ENCODE measurements around the gene RPS6KB2. TPM values are rescaled to one million over a fixed set of nuclear protein-coding genes. Genes with fewer than 3 reads are reported as not detected.
A peak's percentile ranks its signal among the peaks of the same experiment; 100 is the strongest.

RPS6KB2 gene
- total RNA-seq, 1 donor from 2014 or later: 40.0 TPM

DNA sequence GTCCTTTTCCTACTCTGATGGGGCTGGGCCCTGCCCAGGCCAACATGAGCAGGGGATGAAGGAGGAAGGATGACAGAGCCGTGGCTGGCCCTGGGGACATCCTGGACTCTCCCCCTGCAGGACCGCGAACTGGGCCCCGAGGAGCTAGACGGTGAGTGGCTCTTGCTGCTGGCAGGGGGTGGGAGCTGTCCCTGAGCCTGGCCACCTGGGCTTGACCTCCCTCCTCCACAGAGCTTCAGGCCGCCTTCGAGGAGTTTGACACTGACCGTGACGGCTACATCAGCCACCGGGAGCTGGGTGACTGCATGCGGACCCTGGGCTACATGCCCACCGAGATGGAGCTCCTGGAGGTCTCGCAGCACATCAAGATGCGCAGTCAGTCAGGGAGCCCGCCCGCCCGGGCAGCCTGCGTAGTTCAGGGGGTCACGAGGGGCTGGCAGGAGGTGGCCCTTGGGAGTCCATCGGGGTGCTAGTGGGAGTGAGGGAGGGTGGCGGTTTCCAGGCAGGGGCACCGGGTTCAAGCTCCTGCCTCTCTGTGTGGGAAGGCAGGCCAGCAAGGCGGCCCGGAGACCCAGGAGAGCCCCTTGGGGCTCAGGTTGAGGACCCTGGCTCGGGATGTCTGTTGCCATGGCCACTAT lies 27.9 kb downstream of the RPS6KB2 start:
- intact Hi-C loops (cut with DNase I): no loop called here
- no peaks in the 10 kb centered on the region for H3K9me3 ChIP-seq
- H3K27me3 ChIP-seq: no peaks in the 10 kb centered on the region
- peak; percentile 62 for DNase-seq
- H3K4me3 ChIP-seq: no peak overlapping the region
- no peaks in the 10 kb centered on the region for H3K4me1 ChIP-seq
- TF ChIP-seq, protein P1, sequence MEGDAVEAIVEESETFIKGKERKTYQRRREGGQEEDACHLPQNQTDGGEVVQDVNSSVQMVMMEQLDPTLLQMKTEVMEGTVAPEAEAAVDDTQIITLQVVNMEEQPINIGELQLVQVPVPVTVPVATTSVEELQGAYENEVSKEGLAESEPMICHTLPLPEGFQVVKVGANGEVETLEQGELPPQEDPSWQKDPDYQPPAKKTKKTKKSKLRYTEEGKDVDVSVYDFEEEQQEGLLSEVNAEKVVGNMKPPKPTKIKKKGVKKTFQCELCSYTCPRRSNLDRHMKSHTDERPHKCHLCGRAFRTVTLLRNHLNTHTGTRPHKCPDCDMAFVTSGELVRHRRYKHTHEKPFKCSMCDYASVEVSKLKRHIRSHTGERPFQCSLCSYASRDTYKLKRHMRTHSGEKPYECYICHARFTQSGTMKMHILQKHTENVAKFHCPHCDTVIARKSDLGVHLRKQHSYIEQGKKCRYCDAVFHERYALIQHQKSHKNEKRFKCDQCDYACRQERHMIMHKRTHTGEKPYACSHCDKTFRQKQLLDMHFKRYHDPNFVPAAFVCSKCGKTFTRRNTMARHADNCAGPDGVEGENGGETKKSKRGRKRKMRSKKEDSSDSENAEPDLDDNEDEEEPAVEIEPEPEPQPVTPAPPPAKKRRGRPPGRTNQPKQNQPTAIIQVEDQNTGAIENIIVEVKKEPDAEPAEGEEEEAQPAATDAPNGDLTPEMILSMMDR (IDR thresholded peaks at IDR 0.05): no peak
- H3K27ac ChIP-seq: no peak overlapping the region
- no peaks in the 10 kb centered on the region for H3K36me3 ChIP-seq
- ATAC-seq: no peak

DNA sequence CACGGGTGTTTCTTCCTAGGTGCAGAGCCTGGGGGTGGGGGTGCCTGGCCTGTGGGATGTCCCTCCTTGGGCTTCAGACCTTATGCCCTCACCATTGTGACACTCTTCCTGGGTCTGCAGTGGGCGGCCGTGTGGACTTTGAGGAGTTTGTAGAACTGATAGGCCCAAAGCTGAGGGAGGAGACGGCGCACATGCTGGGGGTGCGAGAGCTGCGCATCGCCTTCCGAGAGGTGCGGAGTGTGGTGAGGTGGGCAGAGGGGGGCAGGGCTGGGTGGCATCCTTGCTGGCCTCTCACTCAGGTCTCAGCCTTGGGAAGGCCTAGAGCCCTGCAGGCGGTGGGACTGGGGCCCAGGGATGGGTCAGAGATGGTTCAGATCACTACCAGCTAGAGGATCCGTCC lies 29.2 kb downstream of the RPS6KB2 start:
- intact Hi-C loops (cut with DNase I): no loop called here
- no peak for DNase-seq
- H3K4me1 ChIP-seq: no peaks in the 10 kb centered on the region
- H3K27me3 ChIP-seq: no peaks in the 10 kb centered on the region
- no peak for ATAC-seq
- no peak overlapping the region for H3K27ac ChIP-seq
- no peak overlapping the region for H3K4me3 ChIP-seq
- H3K9me3 ChIP-seq: no peaks in the 10 kb centered on the region
- TF ChIP-seq, protein P1 (IDR thresholded peaks at IDR 0.05): no peak
- no peaks in the 10 kb centered on the region for H3K36me3 ChIP-seq

DNA sequence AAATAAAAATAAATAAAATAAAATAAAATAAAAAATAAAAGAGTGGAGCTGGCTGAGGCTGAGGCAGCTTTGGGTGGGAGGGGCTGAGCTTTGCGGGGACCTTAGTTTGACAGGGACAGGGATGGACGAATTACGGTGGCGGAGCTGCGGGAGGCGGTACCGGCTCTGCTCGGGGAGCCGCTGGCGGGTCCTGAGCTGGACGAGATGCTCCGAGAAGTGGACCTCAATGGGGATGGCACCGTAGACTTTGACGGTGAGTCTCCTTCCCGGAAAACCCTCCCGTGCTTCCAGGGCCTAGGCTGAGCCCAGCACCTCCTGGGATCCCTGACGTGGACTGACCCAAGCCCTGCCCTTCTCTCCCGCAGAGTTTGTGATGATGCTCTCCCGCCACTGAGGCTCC lies 30.0 kb downstream of the RPS6KB2 start:
- no peak for DNase-seq
- no peaks in the 10 kb centered on the region for H3K9me3 ChIP-seq
- no peak overlapping the region for H3K4me3 ChIP-seq
- intact Hi-C loops (cut with DNase I): no loop called here
- no peak for ATAC-seq
- no peaks in the 10 kb centered on the region for H3K4me1 ChIP-seq
- H3K36me3 ChIP-seq: no peaks in the 10 kb centered on the region
- no peaks in the 10 kb centered on the region for H3K27me3 ChIP-seq
- H3K27ac ChIP-seq: no peak overlapping the region
- TF ChIP-seq, protein P1 (IDR thresholded peaks at IDR 0.05): no peak

DNA sequence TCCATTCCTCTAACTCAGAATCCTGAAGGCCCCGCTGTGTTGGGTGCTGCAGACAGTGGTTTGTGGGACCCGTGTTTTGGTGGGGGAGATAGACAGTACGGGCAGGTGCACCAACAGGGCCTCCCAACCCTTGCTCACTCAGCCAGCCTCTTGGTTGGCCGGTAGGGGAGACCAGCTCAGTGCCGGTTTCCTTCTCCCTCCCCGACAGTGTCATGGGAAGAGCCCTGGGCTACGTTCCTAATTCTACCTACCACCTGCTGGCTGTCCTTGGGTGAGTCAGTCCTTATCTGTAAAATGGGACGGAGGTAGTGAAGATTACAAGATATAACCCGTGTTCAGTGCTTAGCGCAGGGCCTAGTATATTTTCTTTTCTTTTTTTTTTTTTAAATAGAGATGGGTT lies 34.9 kb downstream of the RPS6KB2 start:
- TF ChIP-seq, protein P1 (IDR thresholded peaks at IDR 0.05): no peak
- H3K36me3 ChIP-seq: no peaks in the 10 kb centered on the region
- H3K27ac ChIP-seq: no peak overlapping the region
- no peaks in the 10 kb centered on the region for H3K27me3 ChIP-seq
- H3K4me3 ChIP-seq: no peak overlapping the region
- no peak for DNase-seq
- H3K4me1 ChIP-seq: peaks cover 20% of the 10 kb centered on the region
- H3K9me3 ChIP-seq: no peaks in the 10 kb centered on the region
- intact Hi-C loops (cut with DNase I): no loop called here
- no peak for ATAC-seq

DNA sequence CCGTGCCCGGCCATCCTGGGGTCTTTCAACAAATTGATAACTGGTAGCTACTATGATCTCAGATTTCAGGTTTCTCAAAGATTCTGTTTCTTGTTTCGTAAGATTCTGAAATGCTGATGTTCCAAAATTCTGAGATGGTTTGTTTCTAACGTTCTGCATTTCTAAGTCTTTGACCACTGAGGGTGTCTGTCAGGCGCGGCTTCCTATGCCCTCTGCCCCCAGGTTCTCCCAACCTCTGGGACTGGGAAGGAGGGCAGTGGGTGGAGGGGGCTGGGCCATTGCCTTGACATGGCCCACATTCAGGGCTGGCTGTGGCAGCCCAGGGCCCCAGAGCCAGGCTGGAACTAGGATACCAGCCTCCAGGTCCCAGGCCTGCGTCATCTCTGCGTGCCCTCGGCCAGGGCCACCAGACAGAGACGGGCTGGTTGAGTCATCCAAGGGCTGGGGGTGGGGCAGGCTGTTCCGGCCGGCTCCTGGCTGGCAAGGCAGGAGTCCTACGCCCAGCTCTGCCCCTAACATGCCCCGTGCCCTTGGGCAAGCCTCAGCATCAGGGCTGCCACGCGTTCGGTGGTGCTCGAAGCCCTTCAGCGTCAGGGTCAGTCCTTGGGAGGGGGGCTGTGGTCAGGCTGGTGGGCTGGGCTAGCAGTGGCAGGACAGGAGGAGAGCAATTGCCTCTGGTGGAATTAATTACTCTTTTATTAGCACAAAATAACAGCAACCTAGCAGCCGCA lies 35.6 kb downstream of the RPS6KB2 start:
- DNase-seq: peak; percentile 88
- Histone ChIP-seq H3K36me3 (no peaks in the 10 kb centered on the region), H3K4me3 (peak overlapping the region; percentile 73), H3K27ac (peak overlapping the region; percentile 92), H3K9me3 (no peaks in the 10 kb centered on the region), H3K27me3 (no peaks in the 10 kb centered on the region), H3K4me1 (peaks cover 22% of the 10 kb centered on the region)
- intact Hi-C loops (cut with DNase I): no loop called here
- ATAC-seq: peak; percentile 70
- TF ChIP-seq, protein P1 (IDR thresholded peaks at IDR 0.05): no peak
